HEK293 (cell line): ENCODE measurements around the gene SCN11A.
A peak's percentile ranks its signal among the peaks of the same experiment; 100 is the strongest.

Source experiments
- GLI2 ChIP-seq: fragments of 450-650 bp; formaldehyde crosslinking; IDR thresholded peaks from 2 replicates; pipeline ENCODE4; 2017; ENCODE audit warnings: missing biosample characterization, missing genetic modification characterization, low read depth, borderline replicate concordance
- IKZF3 ChIP-seq: fragments of 450-650 bp; IDR thresholded peaks from 2 replicates; pipeline ENCODE4 v1.5.0; 2018; ENCODE audit warnings: missing biosample characterization, mild to moderate bottlenecking, missing genetic modification characterization, moderate library complexity
- KLF17 ChIP-seq: fragments of 450-650 bp; formaldehyde crosslinking; IDR thresholded peaks from 2 replicates; pipeline ENCODE4 v1.5.1; 2016; ENCODE audit warnings: missing biosample characterization, missing genetic modification characterization
- OSR2 ChIP-seq: fragments of 450-650 bp; formaldehyde crosslinking; IDR thresholded peaks from 2 replicates; pipeline ENCODE4 v1.5.1; 2016; ENCODE audit warnings: missing biosample characterization, missing genetic modification characterization
- YY2 ChIP-seq: fragments of 450-650 bp; formaldehyde crosslinking; IDR thresholded peaks from 2 replicates; pipeline ENCODE4 v1.5.1; 2016; ENCODE audit warnings: missing biosample characterization, missing genetic modification characterization
- ZBTB11 ChIP-seq: fragments of 450-650 bp; formaldehyde crosslinking; conservative IDR thresholded peaks from 2 replicates; pipeline ENCODE4 v1.5.1; 2016; ENCODE audit warnings: low read depth, missing biosample characterization, missing genetic modification characterization
- ZBTB20 ChIP-seq: fragments of 450-650 bp; formaldehyde crosslinking; IDR thresholded peaks from 2 replicates; pipeline ENCODE4 v1.5.1; 2016; ENCODE audit warnings: missing biosample characterization, missing genetic modification characterization
- ZBTB7A ChIP-seq: fragments of 450-650 bp; formaldehyde crosslinking; IDR thresholded peaks from 2 replicates; pipeline ENCODE4 v1.5.1; 2016; ENCODE audit warnings: low read depth, missing biosample characterization, missing genetic modification characterization
- ZBTB8A ChIP-seq: fragments of 450-650 bp; formaldehyde crosslinking; IDR thresholded peaks from 2 replicates; pipeline ENCODE4 v1.5.1; 2016; ENCODE audit warnings: missing biosample characterization, missing genetic modification characterization
- ZNF121 ChIP-seq: fragments of 450-650 bp; formaldehyde crosslinking; IDR thresholded peaks from 2 replicates; pipeline ENCODE4 v1.5.1; 2016; ENCODE audit warnings: missing biosample characterization, missing genetic modification characterization
- ZNF140 ChIP-seq: fragments of 450-650 bp; formaldehyde crosslinking; IDR thresholded peaks from 2 replicates; pipeline ENCODE4 v1.5.1; 2016; ENCODE audit warnings: missing biosample characterization, missing genetic modification characterization
- ZNF24 ChIP-seq: fragments of 450-650 bp; formaldehyde crosslinking; IDR thresholded peaks from 2 replicates; pipeline ENCODE4 v1.5.1; 2016; ENCODE audit warnings: missing biosample characterization, missing genetic modification characterization
- ZNF26 ChIP-seq: fragments of 450-650 bp; formaldehyde crosslinking; IDR thresholded peaks from 2 replicates; pipeline ENCODE4 v1.5.1; 2016; ENCODE audit warnings: missing biosample characterization, missing genetic modification characterization
- ZNF274 ChIP-seq, 2 experiments: fragments of 200-500 bp in 1 of 2; fragments of 450-650 bp in 1 of 2; sonication (Bioruptor generic) in 1 of 2; formaldehyde crosslinking in 1 of 2; IDR thresholded peaks; 2 replicates each; pipeline versions ENCODE4 v1.5.1 to v1.6.1; 2014 to 2016; ENCODE audit warnings: borderline replicate concordance in 1 of 2, inconsistent platforms in 1 of 2, low read length in 1 of 2, missing biosample characterization in 1 of 2, missing genetic modification characterization in 1 of 2
- ZNF324 ChIP-seq: fragments of 450-650 bp; formaldehyde crosslinking; IDR thresholded peaks from 2 replicates; pipeline ENCODE4 v1.5.1; 2016; ENCODE audit warnings: missing biosample characterization, missing genetic modification characterization
- ZNF366 ChIP-seq: fragments of 450-650 bp; formaldehyde crosslinking; conservative IDR thresholded peaks from 2 replicates; pipeline ENCODE4 v1.5.1; 2016; ENCODE audit warnings: missing biosample characterization, missing genetic modification characterization
- ZNF473 ChIP-seq: fragments of 450-650 bp; formaldehyde crosslinking; IDR thresholded peaks from 2 replicates; pipeline ENCODE4 v1.5.1; 2017; ENCODE audit warnings: missing biosample characterization, missing genetic modification characterization
- ZNF544 ChIP-seq: fragments of 450-650 bp; formaldehyde crosslinking; IDR thresholded peaks from 2 replicates; pipeline ENCODE4 v1.5.0; 2017; ENCODE audit warnings: missing biosample characterization, missing genetic modification characterization
- ZNF626 ChIP-seq: fragments of 450-650 bp; sonication (Bioruptor Pico); formaldehyde crosslinking; IDR thresholded peaks from 2 replicates; pipeline ENCODE4 v1.5.1; 2018; ENCODE audit warnings: missing biosample characterization, missing genetic modification characterization, inconsistent platforms
- ZNF747 ChIP-seq: fragments of 450-650 bp; formaldehyde crosslinking; IDR thresholded peaks from 2 replicates; pipeline ENCODE4 v1.5.1; 2016; ENCODE audit warnings: missing biosample characterization, missing genetic modification characterization
- ZNF777 ChIP-seq: fragments of 450-650 bp; formaldehyde crosslinking; IDR thresholded peaks from 2 replicates; pipeline ENCODE4 v1.5.1; 2017; ENCODE audit warnings: missing biosample characterization, missing genetic modification characterization, borderline replicate concordance
- TF ChIP-seq, protein P1 (sequence below): fragments of 450-650 bp; formaldehyde crosslinking; conservative IDR thresholded peaks from 2 replicates; pipeline ENCODE4 v1.5.1; 2016; ENCODE audit warnings: low read depth, missing biosample characterization, missing genetic modification characterization
- TF ChIP-seq, protein P2 (sequence below): fragments of 450-650 bp; formaldehyde crosslinking; IDR thresholded peaks from 2 replicates; pipeline ENCODE4 v1.5.1; 2017; ENCODE audit warnings: missing biosample characterization, missing genetic modification characterization
- TF ChIP-seq, protein P3 (sequence below): fragments of 450-650 bp; formaldehyde crosslinking; IDR thresholded peaks from 2 replicates; pipeline ENCODE4 v1.5.1; 2016; ENCODE audit warnings: missing biosample characterization, missing genetic modification characterization

Gene SCN11A

GRCh38 chr3:39051649-39052561 is at the start of gene SCN11A, which contains the start of gene WDR48 (continued):
- TF ChIP-seq, protein P1, sequence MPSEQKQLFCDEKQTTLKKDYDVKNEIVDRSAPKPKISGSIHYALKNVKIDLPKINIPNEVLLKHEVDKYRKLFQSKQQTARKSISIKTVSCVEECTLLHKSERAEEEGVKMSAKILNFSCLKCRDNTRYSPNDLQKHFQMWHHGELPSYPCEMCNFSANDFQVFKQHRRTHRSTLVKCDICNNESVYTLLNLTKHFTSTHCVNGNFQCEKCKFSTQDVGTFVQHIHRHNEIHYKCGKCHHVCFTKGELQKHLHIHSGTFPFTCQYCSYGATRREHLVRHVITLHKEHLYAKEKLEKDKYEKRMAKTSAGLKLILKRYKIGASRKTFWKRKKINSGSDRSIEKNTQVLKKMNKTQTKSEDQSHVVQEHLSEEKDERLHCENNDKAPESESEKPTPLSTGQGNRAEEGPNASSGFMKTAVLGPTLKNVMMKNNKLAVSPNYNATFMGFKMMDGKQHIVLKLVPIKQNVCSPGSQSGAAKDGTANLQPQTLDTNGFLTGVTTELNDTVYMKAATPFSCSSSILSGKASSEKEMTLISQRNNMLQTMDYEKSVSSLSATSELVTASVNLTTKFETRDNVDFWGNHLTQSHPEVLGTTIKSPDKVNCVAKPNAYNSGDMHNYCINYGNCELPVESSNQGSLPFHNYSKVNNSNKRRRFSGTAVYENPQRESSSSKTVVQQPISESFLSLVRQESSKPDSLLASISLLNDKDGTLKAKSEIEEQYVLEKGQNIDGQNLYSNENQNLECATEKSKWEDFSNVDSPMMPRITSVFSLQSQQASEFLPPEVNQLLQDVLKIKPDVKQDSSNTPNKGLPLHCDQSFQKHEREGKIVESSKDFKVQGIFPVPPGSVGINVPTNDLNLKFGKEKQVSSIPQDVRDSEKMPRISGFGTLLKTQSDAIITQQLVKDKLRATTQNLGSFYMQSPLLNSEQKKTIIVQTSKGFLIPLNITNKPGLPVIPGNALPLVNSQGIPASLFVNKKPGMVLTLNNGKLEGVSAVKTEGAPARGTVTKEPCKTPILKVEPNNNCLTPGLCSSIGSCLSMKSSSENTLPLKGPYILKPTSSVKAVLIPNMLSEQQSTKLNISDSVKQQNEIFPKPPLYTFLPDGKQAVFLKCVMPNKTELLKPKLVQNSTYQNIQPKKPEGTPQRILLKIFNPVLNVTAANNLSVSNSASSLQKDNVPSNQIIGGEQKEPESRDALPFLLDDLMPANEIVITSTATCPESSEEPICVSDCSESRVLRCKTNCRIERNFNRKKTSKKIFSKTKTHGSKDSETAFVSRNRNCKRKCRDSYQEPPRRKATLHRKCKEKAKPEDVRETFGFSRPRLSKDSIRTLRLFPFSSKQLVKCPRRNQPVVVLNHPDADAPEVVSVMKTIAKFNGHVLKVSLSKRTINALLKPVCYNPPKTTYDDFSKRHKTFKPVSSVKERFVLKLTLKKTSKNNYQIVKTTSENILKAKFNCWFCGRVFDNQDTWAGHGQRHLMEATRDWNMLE (tag by site-specific recombination), result peak; percentile 92
- TF ChIP-seq ZNF544 (no peak), ZNF626 (tag by site-specific recombination) (no peak), ZNF366 (tag by site-specific recombination) (no peak), ZBTB7A (tag by site-specific recombination) (no peak), YY2 (tag by site-specific recombination) (peak; percentile 83), ZNF473 (tag by site-specific recombination) (no peak), GLI2 (no peak), ZBTB11 (tag by site-specific recombination) (peak; percentile 72), ZNF24 (tag by site-specific recombination) (no peak), OSR2 (tag by site-specific recombination) (no peak), ZNF324 (tag by site-specific recombination) (no peak), ZNF777 (tag by site-specific recombination) (no peak), IKZF3 (tag by site-specific recombination) (no peak), ZNF274 (IDR thresholded peaks at IDR 0.05; ENCODE audit: low read length) (no peak), ZNF274 (tag by site-specific recombination; IDR thresholded peaks at IDR 0.05; ENCODE audit: borderline replicate concordance) (no peak), ZNF140 (tag by site-specific recombination) (no peak), ZBTB20 (tag by site-specific recombination) (peak; percentile 96), ZNF747 (tag by site-specific recombination) (no peak), ZBTB8A (peak; percentile 39; the same call in 1 of the 2 replicates), KLF17 (tag by site-specific recombination) (no peak), ZNF121 (tag by site-specific recombination) (no peak), ZNF26 (tag by site-specific recombination) (no peak)
- TF ChIP-seq, protein P2, sequence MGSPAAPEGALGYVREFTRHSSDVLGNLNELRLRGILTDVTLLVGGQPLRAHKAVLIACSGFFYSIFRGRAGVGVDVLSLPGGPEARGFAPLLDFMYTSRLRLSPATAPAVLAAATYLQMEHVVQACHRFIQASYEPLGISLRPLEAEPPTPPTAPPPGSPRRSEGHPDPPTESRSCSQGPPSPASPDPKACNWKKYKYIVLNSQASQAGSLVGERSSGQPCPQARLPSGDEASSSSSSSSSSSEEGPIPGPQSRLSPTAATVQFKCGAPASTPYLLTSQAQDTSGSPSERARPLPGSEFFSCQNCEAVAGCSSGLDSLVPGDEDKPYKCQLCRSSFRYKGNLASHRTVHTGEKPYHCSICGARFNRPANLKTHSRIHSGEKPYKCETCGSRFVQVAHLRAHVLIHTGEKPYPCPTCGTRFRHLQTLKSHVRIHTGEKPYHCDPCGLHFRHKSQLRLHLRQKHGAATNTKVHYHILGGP (tag by site-specific recombination), result no peak
- TF ChIP-seq, protein P3, sequence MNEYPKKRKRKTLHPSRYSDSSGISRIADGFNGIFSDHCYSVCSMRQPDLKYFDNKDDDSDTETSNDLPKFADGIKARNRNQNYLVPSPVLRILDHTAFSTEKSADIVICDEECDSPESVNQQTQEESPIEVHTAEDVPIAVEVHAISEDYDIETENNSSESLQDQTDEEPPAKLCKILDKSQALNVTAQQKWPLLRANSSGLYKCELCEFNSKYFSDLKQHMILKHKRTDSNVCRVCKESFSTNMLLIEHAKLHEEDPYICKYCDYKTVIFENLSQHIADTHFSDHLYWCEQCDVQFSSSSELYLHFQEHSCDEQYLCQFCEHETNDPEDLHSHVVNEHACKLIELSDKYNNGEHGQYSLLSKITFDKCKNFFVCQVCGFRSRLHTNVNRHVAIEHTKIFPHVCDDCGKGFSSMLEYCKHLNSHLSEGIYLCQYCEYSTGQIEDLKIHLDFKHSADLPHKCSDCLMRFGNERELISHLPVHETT, result no peak
